GM12878 (cell line): ENCODE data around the gene HCN1. TPM values are rescaled to one million over a fixed set of nuclear protein-coding genes. Genes with fewer than 3 reads are reported as not detected.

Experiments used
- ATAC-seq: fragments of 200-7000 bp; cut with Tn5 transposase; 3 replicates; pipeline ENCODE4 v1.9.1; 2020; ENCODE audit warnings: mild to moderate bottlenecking, moderate library complexity
- BruUV-seq: library from RNA; stranded (reverse); fragments of 400-500 nt; replicated peaks from 2 replicates; lab custom pipeline; 2021; lab: Mats Ljungman, UMichigan
- CTCF ChIA-PET: fragments of 300-600 bp; sonication (Branson Sonifier 250); formaldehyde crosslinking; extraction: SDS; loops from one replicate; lab custom pipeline; 2021; ENCODE audit warnings: inconsistent platforms; lab: Yijun Ruan, JAX
- POLR2A ChIA-PET: fragments of 350-600 bp; formaldehyde crosslinking; extraction: SDS; loops from one replicate; lab custom pipeline; 2021; ENCODE audit warnings: inconsistent platforms; lab: Charles Lee
- RAD21 ChIA-PET: fragments of 300-600 bp; sonication (Branson Sonifier 250); formaldehyde crosslinking; loops from one replicate; lab custom pipeline; 2023; ENCODE audit warnings: antibody characterized with exemption; ENCODE audit not compliant: unreplicated experiment; lab: Charles Lee
- SMC1A ChIA-PET: fragments of 300-600 bp; sonication (Branson Sonifier 250); formaldehyde crosslinking; loops from one replicate; lab custom pipeline; 2023; ENCODE audit not compliant: unreplicated experiment, uncharacterized antibody; lab: Charles Lee
- DNase-seq: peaks from one replicate; pipeline ENCODE4 v3.0.0-alpha.2; 2011; ENCODE audit warnings: low read depth, low spot score
- FAIRE-seq: peaks from 3 replicates; lab custom pipeline; 2011; peaks lifted over from hg19 to GRCh38; lab: Jason Lieb, UNC
- H2AFZ ChIP-seq: 2 replicates; pipeline ENCODE4 v1.6.0; 2011; ENCODE audit warnings: low read depth, low read length, control low read depth; ENCODE audit not compliant: control insufficient read depth
- H3K27ac ChIP-seq: 2 replicates; pipeline ENCODE4 v1.5.1; 2011; ENCODE audit warnings: control low read depth; ENCODE audit not compliant: control insufficient read depth, insufficient read depth
- H3K27me3 ChIP-seq, 2 experiments: replicated peaks in 1 of 2; 2 replicates each; pipeline versions ENCODE4 v1.6.0 to v1.6.1; 2011; ENCODE audit warnings: low read length in 1 of 2; ENCODE audit not compliant: control insufficient read depth in 2 of 2, insufficient read depth in 2 of 2
- H3K36me3 ChIP-seq, 2 experiments: 2 replicates each; pipeline ENCODE4 v1.5.1; 2011; ENCODE audit warnings: low read length in 1 of 2; ENCODE audit not compliant: control insufficient read depth in 2 of 2, insufficient read depth in 2 of 2
- H3K4me1 ChIP-seq: 2 replicates; pipeline ENCODE4 v1.6.1; 2011; ENCODE audit warnings: mild to moderate bottlenecking, low read length, moderate library complexity, mixed read lengths; ENCODE audit not compliant: control insufficient read depth, insufficient read depth
- H3K4me2 ChIP-seq: 2 replicates; pipeline ENCODE4 v1.6.0; 2011; ENCODE audit warnings: control low read depth; ENCODE audit not compliant: control insufficient read depth, insufficient read depth
- H3K4me3 ChIP-seq: fragments of 200-600 bp; sonication (generic); 2 replicates; pipeline ENCODE4 v1.5.1; 2016
- H3K79me2 ChIP-seq: 2 replicates; pipeline ENCODE4 v1.6.0; 2011; ENCODE audit warnings: low read length; ENCODE audit not compliant: control insufficient read depth, insufficient read depth
- H3K9ac ChIP-seq: 2 replicates; pipeline ENCODE4 v1.8.0; 2011; ENCODE audit warnings: low read length, control low read depth, mixed read lengths; ENCODE audit not compliant: control insufficient read depth, insufficient read depth
- H3K9me3 ChIP-seq: replicated peaks from 3 replicates; pipeline ENCODE4 v1.5.1; 2011; ENCODE audit warnings: mild to moderate bottlenecking, low read length; ENCODE audit not compliant: control insufficient read depth, insufficient read depth
- H4K20me1 ChIP-seq: 2 replicates; pipeline ENCODE4 v1.6.0; 2011; ENCODE audit not compliant: control insufficient read depth, insufficient read depth
- ESRRA ChIP-seq: IDR thresholded peaks from 2 replicates; pipeline ENCODE4 v1.6.1; 2012; ENCODE audit warnings: mild to moderate bottlenecking, low read length, improper control_type of control experiment
- IRF4 ChIP-seq: IDR thresholded peaks from 2 replicates; pipeline ENCODE4 v1.6.1; 2011; ENCODE audit warnings: low read depth, low read length
- NFYB ChIP-seq: IDR thresholded peaks from 2 replicates; pipeline ENCODE4 v1.6.1; 2011; ENCODE audit warnings: low read depth, mild to moderate bottlenecking, low read length, improper control_type of control experiment, moderate library complexity; ENCODE audit not compliant: insufficient read depth
- NR2F1 ChIP-seq: fragments of 450-650 bp; conservative IDR thresholded peaks from 2 replicates; pipeline ENCODE4 v1.6.1; 2017; ENCODE audit warnings: mild to moderate bottlenecking
- RELA ChIP-seq: fragments of 450-650 bp; IDR thresholded peaks from 2 replicates; pipeline ENCODE4 v1.8.0; 2014; ENCODE audit warnings: borderline replicate concordance; ENCODE audit not compliant: partially characterized antibody
- SP1 ChIP-seq: IDR thresholded peaks from one replicate; pipeline ENCODE4 v1.6.1; 2011; ENCODE audit warnings: low read depth, low read length
- ZNF622 ChIP-seq: fragments of 450-650 bp; IDR thresholded peaks from 2 replicates; pipeline ENCODE4 v1.6.1; 2017; ENCODE audit warnings: mild to moderate bottlenecking, inconsistent platforms
- WGBS: methylation state at CpG from one replicate; pipeline ENCODE4 v1.1.6; 2016; ENCODE audit warnings: low lambda C conversion rate; ENCODE audit not compliant: insufficient replicate concordance, insufficient coverage; ENCODE audit errors: missing lambda C conversion rate; 5-methylcytosine and 5-hydroxymethylcytosine counted together
- in situ Hi-C: fragments of 300-500 bp; cut with MboI; formaldehyde crosslinking; loops from 9 replicates; pipeline ENCODE4 v1.14.3; 2018; ENCODE audit warnings: mixed read lengths
- intact Hi-C: fragments of 100-400 bp; cut with micrococcal nuclease; formaldehyde crosslinking; loops from one replicate; pipeline ENCODE4 v1.14.2; 2022; ENCODE audit not compliant: unreplicated experiment
- polyA plus RNA-seq, 11 experiments: library from polyadenylated mRNA; depleted of rRNA in 4 of 11; unstranded in 6 of 11; stranded (reverse) in 5 of 11; fragments of >200 nt; fragmentation: Nextera tagmentation in 4 of 11; fragmentation: Illumina TruSeq in 1 of 11; extraction: Ambion mirVana in 4 of 11; extraction: Trizol in 1 of 11; gene quantifications; 1 replicate in 1 of 11; 2 replicates in 10 of 11; pipeline versions ENCODE4 v1.2.1 to v1.2.3, GENCODE V29; 2011 to 2016; ENCODE audit warnings: inconsistent platforms in 2 of 11, missing spikeins in 2 of 11, low read depth in 1 of 11
- total RNA-seq, 4 experiments: library from RNA; depleted of rRNA in 3 of 4; stranded (reverse); fragments of >200 nt in 3 of 4; fragmentation: Illumina TruSeq in 1 of 4; extraction: Trizol in 1 of 4; gene quantifications; 2 replicates each; pipeline versions ENCODE4 v1.2.1 to v1.2.3, GENCODE V29; 2013 to 2021
- TF ChIP-seq, protein P1 (sequence below), 3 experiments: IDR thresholded peaks in 2 of 3; conservative IDR thresholded peaks in 1 of 3; 2 replicates each; pipeline ENCODE4 v1.5.1; 2011; ENCODE audit warnings: low read depth in 3 of 3, low read length in 3 of 3, mild to moderate bottlenecking in 3 of 3, control low read depth in 2 of 3, moderate library complexity in 2 of 3, inconsistent platforms in 1 of 3, mixed read lengths in 1 of 3; ENCODE audit not compliant: control insufficient read depth in 2 of 3, insufficient read depth in 1 of 3; ENCODE audit errors: extremely low read depth in 1 of 3
- TF ChIP-seq, protein P2 (sequence below): IDR thresholded peaks from 2 replicates; pipeline ENCODE4 v1.6.1; 2011; ENCODE audit warnings: mild to moderate bottlenecking, low read depth, low read length, moderate library complexity; ENCODE audit not compliant: insufficient replicate concordance
- TF ChIP-seq, protein P3 (sequence below): fragments of 450-650 bp; IDR thresholded peaks from 2 replicates; pipeline ENCODE4 v1.6.1; 2018; ENCODE audit warnings: borderline replicate concordance, mild to moderate bottlenecking; ENCODE audit not compliant: partially characterized antibody

The HCN1 gene
- total and polyA plus RNA-seq, 10 of the 15 experiments (the other 5 are each of a cell fraction or from before 2014, with no cell fraction given), result not detected

DNA sequence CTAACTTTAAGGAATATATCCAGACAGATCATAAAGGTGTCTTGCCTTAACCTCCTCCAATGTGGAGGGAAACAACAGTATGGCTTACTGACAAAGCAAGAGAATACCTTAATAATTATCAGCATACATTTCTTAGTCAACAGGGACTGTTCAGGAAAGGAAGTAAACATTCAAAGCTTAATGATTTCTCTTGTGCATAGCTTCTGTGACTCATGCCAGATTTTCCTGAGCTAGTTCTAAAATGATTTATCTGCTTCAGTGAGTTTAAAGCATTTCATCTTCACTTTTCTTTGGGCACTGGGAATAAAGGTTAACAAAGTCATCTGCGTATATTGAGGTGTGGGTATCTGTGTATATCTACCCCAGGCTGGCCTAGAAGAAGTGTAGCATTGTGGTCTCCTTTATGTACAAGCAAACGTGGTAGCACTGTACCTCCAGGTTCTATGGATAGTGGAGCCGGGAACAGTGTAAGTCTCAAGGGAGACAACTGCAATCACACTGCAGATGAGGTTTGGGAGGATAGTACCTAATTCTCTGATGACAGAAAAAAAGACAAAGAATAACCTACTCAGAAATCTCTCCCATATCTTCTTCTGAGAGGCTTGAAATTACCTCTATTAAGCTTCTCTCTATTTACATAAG, 284.1 kb downstream of the HCN1 start:
- H3K9me3 ChIP-seq, result no peaks in the 10 kb centered on the region
- TF ChIP-seq ESRRA (no peak), IRF4 (no peak), ZNF622 (no peak), RELA (no peak), NR2F1 (no peak), NFYB (no peak), SP1 (no peak)
- TF ChIP-seq, protein P1, sequence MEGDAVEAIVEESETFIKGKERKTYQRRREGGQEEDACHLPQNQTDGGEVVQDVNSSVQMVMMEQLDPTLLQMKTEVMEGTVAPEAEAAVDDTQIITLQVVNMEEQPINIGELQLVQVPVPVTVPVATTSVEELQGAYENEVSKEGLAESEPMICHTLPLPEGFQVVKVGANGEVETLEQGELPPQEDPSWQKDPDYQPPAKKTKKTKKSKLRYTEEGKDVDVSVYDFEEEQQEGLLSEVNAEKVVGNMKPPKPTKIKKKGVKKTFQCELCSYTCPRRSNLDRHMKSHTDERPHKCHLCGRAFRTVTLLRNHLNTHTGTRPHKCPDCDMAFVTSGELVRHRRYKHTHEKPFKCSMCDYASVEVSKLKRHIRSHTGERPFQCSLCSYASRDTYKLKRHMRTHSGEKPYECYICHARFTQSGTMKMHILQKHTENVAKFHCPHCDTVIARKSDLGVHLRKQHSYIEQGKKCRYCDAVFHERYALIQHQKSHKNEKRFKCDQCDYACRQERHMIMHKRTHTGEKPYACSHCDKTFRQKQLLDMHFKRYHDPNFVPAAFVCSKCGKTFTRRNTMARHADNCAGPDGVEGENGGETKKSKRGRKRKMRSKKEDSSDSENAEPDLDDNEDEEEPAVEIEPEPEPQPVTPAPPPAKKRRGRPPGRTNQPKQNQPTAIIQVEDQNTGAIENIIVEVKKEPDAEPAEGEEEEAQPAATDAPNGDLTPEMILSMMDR (IDR thresholded peaks at IDR 0.05 in 2 of 3, conservative IDR thresholded peaks at IDR 0.05 in 1 of 3; ENCODE audit: control insufficient read depth in 2 of 3, extremely low read depth in 1 of 3, insufficient read depth in 1 of 3, low read depth in 3 of 3, low read length in 3 of 3), result no peak
- TF ChIP-seq, protein P2, sequence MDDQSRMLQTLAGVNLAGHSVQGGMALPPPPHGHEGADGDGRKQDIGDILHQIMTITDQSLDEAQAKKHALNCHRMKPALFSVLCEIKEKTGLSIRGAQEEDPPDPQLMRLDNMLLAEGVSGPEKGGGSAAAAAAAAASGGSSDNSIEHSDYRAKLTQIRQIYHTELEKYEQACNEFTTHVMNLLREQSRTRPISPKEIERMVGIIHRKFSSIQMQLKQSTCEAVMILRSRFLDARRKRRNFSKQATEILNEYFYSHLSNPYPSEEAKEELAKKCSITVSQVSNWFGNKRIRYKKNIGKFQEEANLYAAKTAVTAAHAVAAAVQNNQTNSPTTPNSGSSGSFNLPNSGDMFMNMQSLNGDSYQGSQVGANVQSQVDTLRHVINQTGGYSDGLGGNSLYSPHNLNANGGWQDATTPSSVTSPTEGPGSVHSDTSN, result no peak
- TF ChIP-seq, protein P3, sequence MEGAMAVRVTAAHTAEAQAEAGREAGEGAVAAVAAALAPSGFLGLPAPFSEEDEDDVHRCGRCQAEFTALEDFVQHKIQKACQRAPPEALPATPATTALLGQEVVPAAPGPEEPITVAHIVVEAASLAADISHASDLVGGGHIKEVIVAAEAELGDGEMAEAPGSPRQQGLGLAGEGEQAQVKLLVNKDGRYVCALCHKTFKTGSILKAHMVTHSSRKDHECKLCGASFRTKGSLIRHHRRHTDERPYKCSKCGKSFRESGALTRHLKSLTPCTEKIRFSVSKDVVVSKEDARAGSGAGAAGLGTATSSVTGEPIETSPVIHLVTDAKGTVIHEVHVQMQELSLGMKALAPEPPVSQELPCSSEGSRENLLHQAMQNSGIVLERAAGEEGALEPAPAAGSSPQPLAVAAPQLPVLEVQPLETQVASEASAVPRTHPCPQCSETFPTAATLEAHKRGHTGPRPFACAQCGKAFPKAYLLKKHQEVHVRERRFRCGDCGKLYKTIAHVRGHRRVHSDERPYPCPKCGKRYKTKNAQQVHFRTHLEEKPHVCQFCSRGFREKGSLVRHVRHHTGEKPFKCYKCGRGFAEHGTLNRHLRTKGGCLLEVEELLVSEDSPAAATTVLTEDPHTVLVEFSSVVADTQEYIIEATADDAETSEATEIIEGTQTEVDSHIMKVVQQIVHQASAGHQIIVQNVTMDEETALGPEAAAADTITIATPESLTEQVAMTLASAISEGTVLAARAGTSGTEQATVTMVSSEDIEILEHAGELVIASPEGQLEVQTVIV, result no peak
- 12% methylated on average over 3 of the region's 3 CpGs for WGBS
- ATAC-seq (no peak), FAIRE-seq (no peak), DNase-seq (no peak)
- no peaks in the 10 kb centered on the region for H3K36me3 ChIP-seq
- RAD21 ChIA-PET, result no interaction called here
- no peak overlapping the region for H3K4me3 ChIP-seq
- no peaks in the 10 kb centered on the region for H4K20me1 ChIP-seq
- H3K27ac ChIP-seq, result no peak overlapping the region
- POLR2A ChIA-PET, result no interaction called here
- no peak overlapping the region for H2AFZ ChIP-seq
- no peak overlapping the region for H3K4me2 ChIP-seq
- SMC1A ChIA-PET, result no interaction called here
- no peaks in the 10 kb centered on the region for H3K79me2 ChIP-seq
- intact Hi-C loops, result no loop called here
- in situ Hi-C loops, result no loop called here
- CTCF ChIA-PET, result no interaction called here
- BruUV-seq, result no TSS peak
- no peak overlapping the region for H3K9ac ChIP-seq
- H3K4me1 ChIP-seq, result no peaks in the 10 kb centered on the region
- no peaks in the 10 kb centered on the region for H3K27me3 ChIP-seq
